H1 (cell line): ENCODE measurements around the gene SLC26A8. TPM values are rescaled to one million over a fixed set of nuclear protein-coding genes. Genes with fewer than 3 reads are reported as not detected.

Source experiments
- CTCF ChIA-PET: fragments of 300-600 bp; sonication (Branson Sonifier 250); formaldehyde crosslinking; loops from one replicate; lab custom pipeline; 2021; ENCODE audit not compliant: partially characterized antibody; lab: Charles Lee
- POLR2A ChIA-PET: fragments of 300-600 bp; sonication (Branson Sonifier 250); formaldehyde crosslinking; loops from one replicate; lab custom pipeline; 2021; ENCODE audit warnings: inconsistent platforms; ENCODE audit not compliant: partially characterized antibody; lab: Charles Lee
- DNase-seq, 2 experiments: peaks; one replicate each; pipeline versions ENCODE4 v3.0.0 to v3.0.0-alpha.2; 2010 to 2022; ENCODE audit warnings: low spot score in 2 of 2, low read depth in 1 of 2, mixed read lengths in 1 of 2
- FAIRE-seq: peaks from 2 replicates; lab custom pipeline; 2011; peaks lifted over from hg19 to GRCh38; lab: Jason Lieb, UNC
- H2AFZ ChIP-seq: 2 replicates; pipeline ENCODE4 v1.8.1; 2012; ENCODE audit warnings: low read length, inconsistent platforms
- H2AK5ac ChIP-seq: 2 replicates; pipeline ENCODE4 v1.6.1; 2013; ENCODE audit warnings: low read depth, low read length
- H2BK120ac ChIP-seq: replicated peaks from 2 replicates; pipeline ENCODE3; 2013; ENCODE audit warnings: low read depth, low read length, inconsistent platforms
- H2BK12ac ChIP-seq: 2 replicates; pipeline ENCODE4 v1.6.1; 2013; ENCODE audit warnings: low read depth, low read length
- H2BK15ac ChIP-seq: 2 replicates; pipeline ENCODE4 v1.6.1; 2013; ENCODE audit warnings: low read length
- H2BK20ac ChIP-seq: 2 replicates; pipeline ENCODE4 v1.6.1; 2013; ENCODE audit warnings: low read length
- H2BK5ac ChIP-seq: 2 replicates; pipeline ENCODE4 v1.6.1; 2013; ENCODE audit warnings: low read depth, low read length
- H3K14ac ChIP-seq: 2 replicates; pipeline ENCODE4 v1.6.1; 2013; ENCODE audit warnings: inconsistent platforms; ENCODE audit not compliant: insufficient read length
- H3K18ac ChIP-seq: 2 replicates; pipeline ENCODE4 v1.6.1; 2013; ENCODE audit warnings: low read length; ENCODE audit errors: extremely low read depth
- H3K23ac ChIP-seq: 2 replicates; pipeline ENCODE4 v1.6.1; 2013; ENCODE audit warnings: inconsistent platforms; ENCODE audit not compliant: insufficient read length
- H3K23me2 ChIP-seq: 2 replicates; pipeline ENCODE4 v1.6.1; 2013; ENCODE audit warnings: low read depth, low read length
- H3K27ac ChIP-seq: 2 replicates; pipeline ENCODE4 v1.6.1; 2011; ENCODE audit warnings: low read depth, low read length, inconsistent platforms
- H3K27me3 ChIP-seq, 4 experiments: replicated peaks in 1 of 4; 1 replicate in 1 of 4; 2 replicates in 3 of 4; pipeline versions ENCODE4 v1.6.1 to v1.8.1; 2011 to 2013; ENCODE audit warnings: low read length in 3 of 4, mild to moderate bottlenecking in 3 of 4, inconsistent platforms in 2 of 4, mixed read lengths in 2 of 4, moderate library complexity in 1 of 4; ENCODE audit not compliant: control insufficient read depth in 3 of 4, insufficient read depth in 3 of 4; ENCODE audit errors: extremely low read depth in 1 of 4
- H3K36me3 ChIP-seq, 4 experiments: 2 replicates each; pipeline versions ENCODE4 v1.6.1 to v1.8.1; 2011 to 2013; ENCODE audit warnings: mild to moderate bottlenecking in 4 of 4, low read length in 3 of 4, moderate library complexity in 2 of 4, control low read depth in 1 of 4, inconsistent platforms in 1 of 4; ENCODE audit not compliant: insufficient read depth in 4 of 4, control insufficient read depth in 2 of 4
- H3K4ac ChIP-seq: replicated peaks from 2 replicates; pipeline ENCODE3; 2013; ENCODE audit warnings: low read length, low read depth, mixed read lengths, inconsistent platforms; ENCODE audit not compliant: insufficient read length
- H3K4me1 ChIP-seq, 4 experiments: replicated peaks in 1 of 4; 1 replicate in 1 of 4; 2 replicates in 3 of 4; pipeline versions ENCODE4 v1.6.1 to v1.8.1; 2011 to 2013; ENCODE audit warnings: low read length in 3 of 4, inconsistent platforms in 2 of 4, mixed read lengths in 1 of 4; ENCODE audit not compliant: insufficient read depth in 4 of 4, control insufficient read depth in 3 of 4
- H3K4me2 ChIP-seq, 2 experiments: 2 replicates each; pipeline versions ENCODE4 v1.6.1 to v1.8.1; 2011 to 2013; ENCODE audit warnings: low read depth in 2 of 2, low read length in 2 of 2, control low read depth in 1 of 2, inconsistent platforms in 1 of 2, mild to moderate bottlenecking in 1 of 2; ENCODE audit not compliant: insufficient read depth in 1 of 2
- H3K4me3 ChIP-seq, 4 experiments: fragments of 200-600, 300-600 bp in 1 of 4; sonication (generic), shearing (Covaris generic), sonication (Bioruptor Twin) in 1 of 4; 2 replicates each; pipeline versions ENCODE4 v1.5.1 to v1.8.1; 2011 to 2016; ENCODE audit warnings: low read length in 4 of 4, low read depth in 3 of 4, control low read depth in 2 of 4, inconsistent platforms in 2 of 4, mild to moderate bottlenecking in 2 of 4, mixed read lengths in 1 of 4, moderate library complexity in 1 of 4; ENCODE audit not compliant: insufficient read depth in 2 of 4; ENCODE audit errors: extremely low read depth in 1 of 4
- H3K56ac ChIP-seq: replicated peaks from 2 replicates; pipeline ENCODE3; 2013; ENCODE audit warnings: low read depth, mild to moderate bottlenecking, mixed read lengths, low read length, inconsistent platforms; ENCODE audit not compliant: insufficient read length
- H3K79me1 ChIP-seq: 2 replicates; pipeline ENCODE4 v1.6.1; 2013; ENCODE audit warnings: low read depth, low read length, control low read depth
- H3K79me2 ChIP-seq, 2 experiments: 2 replicates each; pipeline versions ENCODE4 v1.6.1 to v1.8.1; 2012 to 2013; ENCODE audit warnings: low read length in 2 of 2, mild to moderate bottlenecking in 2 of 2, inconsistent platforms in 1 of 2; ENCODE audit not compliant: insufficient read depth in 2 of 2, control insufficient read depth in 1 of 2
- H3K9ac ChIP-seq, 4 experiments: replicated peaks in 1 of 4; 1 replicate in 1 of 4; 2 replicates in 3 of 4; pipeline versions ENCODE4 v1.6.1 to v1.8.1; 2011 to 2013; ENCODE audit warnings: low read depth in 3 of 4, low read length in 3 of 4, control low read depth in 2 of 4, mild to moderate bottlenecking in 2 of 4, moderate library complexity in 2 of 4, inconsistent platforms in 1 of 4; ENCODE audit errors: extremely low read depth in 1 of 4
- H3K9me3 ChIP-seq, 2 experiments: 2 replicates each; pipeline versions ENCODE4 v1.6.1 to v1.8.1; 2012 to 2013; ENCODE audit warnings: mild to moderate bottlenecking in 2 of 2, moderate library complexity in 2 of 2, control low read depth in 1 of 2, inconsistent platforms in 1 of 2, low read depth in 1 of 2, low read length in 1 of 2, mixed read lengths in 1 of 2; ENCODE audit not compliant: insufficient read depth in 2 of 2
- H4K20me1 ChIP-seq, 2 experiments: replicated peaks in 1 of 2; 2 replicates each; pipeline versions ENCODE3 to v1.8.1; 2011 to 2013; ENCODE audit warnings: inconsistent platforms in 2 of 2, low read length in 2 of 2, mild to moderate bottlenecking in 1 of 2; ENCODE audit not compliant: insufficient read depth in 2 of 2, control insufficient read depth in 1 of 2
- H4K5ac ChIP-seq: 2 replicates; pipeline ENCODE4 v1.6.1; 2013; ENCODE audit warnings: low read length, low read depth, mixed read lengths, inconsistent platforms; ENCODE audit not compliant: insufficient read length
- H4K8ac ChIP-seq: 2 replicates; pipeline ENCODE4 v1.8.0; 2013; ENCODE audit warnings: mild to moderate bottlenecking, moderate library complexity, low read length, inconsistent platforms; ENCODE audit not compliant: insufficient read depth; ENCODE audit errors: extremely low read depth
- H4K91ac ChIP-seq: replicated peaks from 2 replicates; pipeline ENCODE3; 2013; ENCODE audit warnings: low read length, mixed read lengths, inconsistent platforms; ENCODE audit not compliant: insufficient read length
- MAFK ChIP-seq: IDR thresholded peaks from 2 replicates; pipeline ENCODE4 v1.6.1; 2012; ENCODE audit warnings: low read depth, mild to moderate bottlenecking, improper control_type of control experiment, low read length
- WGBS, 2 experiments: shearing (Covaris generic) in 1 of 2; methylation state at CpG; one replicate each; pipeline versions ENCODE4 v1.1.6 to v1.1.7; 2013 to 2015; ENCODE audit warnings: low lambda C conversion rate in 2 of 2, mixed read lengths in 2 of 2, inconsistent platforms in 1 of 2, low coverage in 1 of 2, missing lambda C conversion rate in 1 of 2; ENCODE audit not compliant: insufficient replicate concordance in 2 of 2, insufficient coverage in 1 of 2, insufficient read length in 1 of 2; ENCODE audit errors: extremely low coverage in 1 of 2, missing lambda C conversion rate in 1 of 2; 5-methylcytosine and 5-hydroxymethylcytosine counted together
- polyA plus RNA-seq, 7 experiments: library from polyadenylated mRNA; depleted of rRNA in 3 of 7; stranded (reverse) in 5 of 7; unstranded in 2 of 7; fragments of >200 nt in 5 of 7; fragments of 200-250 nt in 2 of 7; gene quantifications; 1 replicate in 5 of 7; 2 replicates in 1 of 7; 4 replicates in 1 of 7; pipeline versions ENCODE4 v1.2.1 to v1.2.3, GENCODE V29; 2011 to 2013; ENCODE audit warnings: missing spikeins in 2 of 7, mixed read lengths in 2 of 7
- total RNA-seq: library from RNA; stranded (reverse); fragmentation: NEBNext Ultra II Directional; extraction: Animal tissue kit (Norgen Biotek cat#: 25700); gene quantifications from 2 replicates; pipeline ENCODE4 v1.2.1, GENCODE V29; 2021

Gene SLC26A8
- total and polyA plus RNA-seq, 2 of the 8 experiments (the other 6 are each of a cell fraction or from before 2014, with no cell fraction given): 0.56 to 0.57 TPM

GRCh38 chr6:35895560-35895959, 128.9 kb downstream of the SLC26A8 start:
- Histone ChIP-seq H2AFZ (no peak overlapping the region), H3K56ac (no peak overlapping the region), H4K5ac (no peak overlapping the region), H3K36me3 (peaks cover 0 to 4% (median 2%) of the 10 kb centered on the region in 4 experiments; a peak in 2 of 8 replicates), H2BK120ac (no peak overlapping the region), H3K4ac (no peak overlapping the region), H3K23ac (no peak overlapping the region), H3K4me3 (no peak overlapping the region), H3K79me2 (peaks cover 3 to 88% of the 10 kb centered on the region in 2 experiments; a peak in 2 of 4 replicates), H3K4me1 (peaks cover 0 to 6% (median 3%) of the 10 kb centered on the region in 4 experiments; a peak in 2 of 7 replicates), H3K27me3 (no peaks in the 10 kb centered on the region), H3K14ac (no peak overlapping the region), H2BK5ac (no peak overlapping the region), H3K4me2 (0 out of 4 replicates have a peak overlapping the region, but pooled peaks of 1 of the 2 experiments have one; percentile 6), H2BK15ac (no peak overlapping the region), H3K18ac (no peak overlapping the region), H2BK20ac (no peak overlapping the region), H3K9me3 (no peaks in the 10 kb centered on the region), H3K9ac (no peak overlapping the region), H3K79me1 (peaks cover 4% of the 10 kb centered on the region), H3K23me2 (no peaks in the 10 kb centered on the region; the same call in 1 of the 2 replicates), H2AK5ac (no peak overlapping the region), H4K91ac (no peak overlapping the region), H4K20me1 (peaks cover 7 to 9% of the 10 kb centered on the region in 2 experiments), H3K27ac (peak overlapping the region; percentile 26; the same call in 1 of the 2 replicates), H2BK12ac (no peak overlapping the region), H4K8ac (no peak overlapping the region)
- no peak for DNase-seq
- ChIA-PET POLR2A (interaction anchor here (1.6 to 1.7 kb wide), 2 partner anchors 22 to 28 kb away, joined by 3 to 4 read pairs; no protein-coding TSS in a partner anchor), CTCF (no interaction called here)
- FAIRE-seq: no peak
- WGBS, 2 experiments: 83% methylated on average over 3 of the region's 3 CpGs; no CpG with 5 or more reads in 1 of the 2 experiments
- TF ChIP-seq MAFK: no peak
